GM18861 (cell line): Measurements from ENCODE around the gene TTLL5.

ENCODE experiments used
- ATAC-seq: cut with Tn5 transposase; IDR thresholded peaks from one replicate; pipeline ENCODE4 v1.9.1; 2021; ENCODE audit not compliant: unreplicated experiment

The TTLL5 gene

GRCh38 chr14:75857199-75857598, 196.2 kb downstream of the TTLL5 start:
- no peak for ATAC-seq

DNA sequence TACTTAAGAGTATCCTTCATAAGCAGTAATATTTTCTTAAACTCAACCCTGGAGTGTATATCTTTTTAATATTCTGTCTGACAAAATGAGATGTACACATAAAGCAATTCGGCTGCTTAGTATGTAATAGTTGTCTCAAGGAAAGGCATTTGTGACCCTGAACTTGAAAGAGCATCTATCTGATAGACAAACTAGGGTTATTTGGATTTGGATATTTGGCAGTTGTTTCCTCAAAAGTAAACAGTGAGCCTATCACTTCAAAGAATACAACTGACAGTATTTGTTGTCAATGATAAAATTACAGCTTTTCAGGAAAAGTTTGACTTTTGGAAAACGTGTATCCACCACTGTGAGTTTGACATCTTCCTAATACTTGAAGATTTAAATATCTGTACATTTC, 197.3 kb downstream of the TTLL5 start:
- no peak for ATAC-seq

- no peak for ATAC-seq
Measured at GRCh38 chr14:75859746-75860145, 198.7 kb downstream of the TTLL5 start.

- ATAC-seq: no peak
Measured at GRCh38 chr14:75860561-75861160, 199.6 kb downstream of the TTLL5 start.

GRCh38 chr14:75861161-75861621, 200.1 kb downstream of the TTLL5 start:
- no peak for ATAC-seq

DNA sequence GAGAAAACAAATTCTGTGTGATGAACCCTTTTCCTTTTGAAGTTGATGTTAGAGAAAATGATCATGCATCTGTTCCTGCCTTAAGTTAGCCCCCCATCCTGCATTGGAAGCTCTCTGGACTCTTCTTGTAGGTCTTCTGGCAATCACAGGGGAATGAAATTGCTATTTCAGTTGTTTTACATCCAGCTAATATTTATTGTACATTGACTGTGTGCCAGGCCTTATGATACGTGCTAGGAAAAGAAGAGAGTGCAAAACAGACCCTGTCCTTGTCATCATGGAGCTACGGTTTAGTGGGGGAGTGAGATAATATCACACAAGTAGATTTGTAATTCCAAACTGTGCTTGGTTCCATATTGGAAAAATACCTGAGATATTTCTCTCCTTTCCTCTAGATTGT, 202.2 kb downstream of the TTLL5 start:
- ATAC-seq: no peak

GRCh38 chr14:75864352-75864751, 203.3 kb downstream of the TTLL5 start:
- no peak for ATAC-seq

DNA sequence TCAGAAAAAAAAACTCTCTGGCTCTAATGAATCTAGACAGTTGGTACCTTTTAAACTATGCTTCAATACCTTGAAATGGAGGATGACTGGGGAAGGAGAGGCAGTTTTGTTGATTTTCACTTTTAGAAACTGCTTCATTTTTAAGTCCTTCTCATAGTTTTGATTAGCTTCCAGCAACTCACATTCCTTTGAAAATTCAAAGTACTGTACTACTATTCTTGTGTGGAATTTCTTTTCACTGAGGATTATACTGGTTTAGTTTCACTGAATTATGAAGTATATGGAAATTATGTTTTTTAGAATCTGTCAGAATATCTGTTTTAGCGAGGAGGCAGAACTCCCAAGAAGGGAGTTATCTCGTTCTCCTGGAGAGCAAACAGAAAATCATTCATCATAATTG, 204.5 kb downstream of the TTLL5 start:
- ATAC-seq: no peak

GRCh38 chr14:75866970-75867369, 205.9 kb downstream of the TTLL5 start:
- no peak for ATAC-seq

- ATAC-seq: no peak
Measured at GRCh38 chr14:75871181-75871880, 210.3 kb downstream of the TTLL5 start.

- ATAC-seq: peak; percentile 94
Measured at GRCh38 chr14:75875958-75876357, 214.9 kb downstream of the TTLL5 start.

GRCh38 chr14:75876530-75876929, 215.5 kb downstream of the TTLL5 start:
- ATAC-seq: no peak

GRCh38 chr14:75877292-75877691, 216.2 kb downstream of the TTLL5 start:
- no peak for ATAC-seq

GRCh38 chr14:75877884-75878283, 216.8 kb downstream of the TTLL5 start:
- ATAC-seq: no peak

GRCh38 chr14:75879031-75879430, 218.0 kb downstream of the TTLL5 start:
- ATAC-seq: no peak

GRCh38 chr14:75880512-75880911, 219.5 kb downstream of the TTLL5 start:
- no peak for ATAC-seq

GRCh38 chr14:75881994-75882393, 220.9 kb downstream of the TTLL5 start:
- no peak for ATAC-seq

DNA sequence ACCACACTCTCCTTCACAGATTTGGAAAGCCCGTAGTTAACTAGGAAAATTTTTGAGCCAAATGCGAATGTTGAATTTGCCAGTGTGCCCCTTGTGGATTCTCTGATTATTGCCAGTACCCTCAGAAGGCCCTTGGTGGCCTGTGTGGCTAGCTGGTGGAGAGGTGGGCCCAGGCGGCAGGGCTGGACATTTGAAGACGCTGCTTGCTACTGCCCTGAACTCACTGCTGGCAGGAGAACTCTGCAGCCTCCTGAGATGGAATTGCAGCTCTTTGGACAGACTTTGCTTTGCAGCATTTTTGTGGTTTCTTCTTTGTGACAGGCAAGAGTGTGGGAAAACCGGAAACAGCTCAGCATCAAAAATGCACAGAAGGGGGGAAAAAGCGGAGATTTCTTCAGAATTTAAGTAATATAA, 223.2 kb downstream of the TTLL5 start:
- no peak for ATAC-seq

DNA sequence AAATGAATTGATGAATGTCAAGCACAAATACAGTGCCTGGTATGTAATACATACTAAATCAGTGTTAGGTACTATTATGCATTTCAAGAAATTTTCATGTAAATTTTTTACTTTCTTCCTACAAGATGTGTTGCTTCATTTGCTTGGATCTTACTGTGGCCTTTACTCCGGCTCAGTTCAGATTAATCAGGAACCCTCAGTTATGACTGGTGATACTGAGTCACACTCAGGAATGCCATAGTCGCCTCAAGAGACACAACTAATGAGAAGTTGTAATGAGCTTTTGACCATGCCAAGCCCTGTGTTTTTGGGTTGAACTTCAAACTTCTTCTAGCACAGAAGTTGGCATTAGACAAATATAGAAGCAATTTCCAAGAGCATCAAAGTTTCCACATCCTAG, 224.8 kb downstream of the TTLL5 start:
- no peak for ATAC-seq

DNA sequence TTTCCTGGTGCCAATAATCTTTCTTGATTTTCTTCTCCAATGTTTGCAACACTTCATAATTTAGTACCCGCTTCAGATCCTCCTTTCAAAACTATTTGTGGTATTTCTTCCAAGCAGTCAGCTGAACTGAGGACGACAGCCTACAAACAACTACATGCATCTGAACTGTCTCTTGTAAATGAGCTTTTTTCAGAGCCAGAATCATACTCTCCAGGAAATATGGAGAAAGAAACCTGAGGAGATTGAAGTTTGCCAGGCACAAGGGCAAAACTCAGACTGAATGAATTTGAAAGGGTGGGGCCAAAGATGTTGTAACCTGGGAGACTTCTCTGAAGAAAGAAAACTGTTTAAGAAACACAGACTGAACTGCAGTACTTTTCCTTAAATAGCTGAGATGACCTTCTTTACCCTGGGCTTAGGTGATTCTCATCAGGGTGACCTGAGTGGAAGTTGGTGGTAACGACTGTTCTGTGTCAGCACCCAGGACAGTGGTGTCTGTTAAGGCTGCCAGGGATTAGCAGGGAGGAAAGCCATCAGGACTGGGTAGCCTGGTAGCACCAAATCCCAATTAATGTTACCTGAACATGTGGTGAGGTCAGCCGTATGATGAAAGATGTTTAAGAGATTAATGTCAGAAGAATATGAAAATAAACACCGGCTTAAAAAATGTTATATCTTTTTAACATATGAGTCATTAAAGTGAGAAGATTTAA, 225.7 kb downstream of the TTLL5 start:
- no peak for ATAC-seq

- no peak for ATAC-seq
Measured at GRCh38 chr14:75888945-75889344, 227.9 kb downstream of the TTLL5 start.

GRCh38 chr14:75896341-75896740, 235.3 kb downstream of the TTLL5 start:
- ATAC-seq: no peak
